Renal cortical epithelial cell (primary cell): ENCODE data around the gene FBXO22. TPM values are rescaled to one million over a fixed set of nuclear protein-coding genes. Genes with fewer than 3 reads are reported as not detected.
"Not testable (repeated sequence)": the region's sequence is repeated elsewhere in the genome, so short reads cannot be mapped to it uniquely, and the experiment has no call there.

Source experiments
- DNase-seq: peaks from one replicate; pipeline ENCODE4 v3.0.0-alpha.2; 2011; ENCODE audit warnings: low read depth
- total RNA-seq: library from RNA; depleted of rRNA; stranded (reverse); fragments of >200 nt; gene quantifications from 2 replicates; pipeline ENCODE4 v1.2.3, GENCODE V29; 2014

Gene FBXO22
- total RNA-seq, 1 donor from 2014 or later: 58.6 TPM

DNA sequence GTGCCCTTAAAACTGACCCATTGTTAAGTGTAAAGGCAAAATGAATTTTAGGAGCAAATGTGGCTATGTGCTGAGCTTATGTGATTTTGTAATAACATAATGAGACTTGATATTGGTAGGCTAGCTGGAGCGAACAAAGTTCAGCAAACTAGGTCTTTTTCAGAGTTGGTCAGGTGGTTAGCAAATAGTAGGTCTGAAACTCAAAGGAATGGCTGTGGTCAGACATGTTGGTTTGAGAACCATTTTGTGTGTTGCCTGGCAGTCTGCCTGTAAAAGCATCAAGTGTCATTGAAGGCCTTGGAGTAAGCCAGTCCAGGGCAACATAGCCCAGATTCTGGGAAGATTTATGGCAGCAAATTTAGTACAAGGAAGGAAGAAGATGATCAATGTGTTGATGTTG lies 16.4 kb downstream of the FBXO22 start:
- peak; percentile 58 for DNase-seq

- peak; percentile 79 for DNase-seq
Observed at GRCh38 chr15:75921732-75922703, 18.3 kb downstream of the FBXO22 start.

- no peak for DNase-seq
Observed at GRCh38 chr15:75923756-75924155, 20.1 kb downstream of the FBXO22 start.

DNA sequence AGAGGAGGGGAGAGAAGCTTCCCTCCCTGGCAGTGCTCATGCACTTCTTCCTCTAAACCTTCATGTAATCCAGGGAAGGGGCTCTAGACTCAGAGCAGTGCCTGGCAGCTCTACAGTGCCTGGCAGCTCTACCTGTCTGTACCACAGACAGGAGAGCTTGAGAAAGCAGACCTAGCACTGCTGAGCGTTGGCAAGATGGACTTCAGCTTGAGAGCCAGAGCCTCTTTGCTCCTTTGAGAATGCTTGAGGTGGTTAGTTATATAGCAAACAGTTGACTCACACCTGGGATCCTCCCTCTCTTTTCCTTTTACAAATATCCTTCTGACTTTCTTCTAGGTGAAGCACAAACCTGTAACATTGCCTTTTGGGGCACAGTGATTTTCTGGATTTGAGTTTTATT lies 20.9 kb downstream of the FBXO22 start:
- DNase-seq: no peak

- no peak for DNase-seq
Observed at GRCh38 chr15:75925440-75925839, 21.8 kb downstream of the FBXO22 start.

- no peak for DNase-seq
Observed at GRCh38 chr15:75926931-75927330, 23.3 kb downstream of the FBXO22 start.

DNA sequence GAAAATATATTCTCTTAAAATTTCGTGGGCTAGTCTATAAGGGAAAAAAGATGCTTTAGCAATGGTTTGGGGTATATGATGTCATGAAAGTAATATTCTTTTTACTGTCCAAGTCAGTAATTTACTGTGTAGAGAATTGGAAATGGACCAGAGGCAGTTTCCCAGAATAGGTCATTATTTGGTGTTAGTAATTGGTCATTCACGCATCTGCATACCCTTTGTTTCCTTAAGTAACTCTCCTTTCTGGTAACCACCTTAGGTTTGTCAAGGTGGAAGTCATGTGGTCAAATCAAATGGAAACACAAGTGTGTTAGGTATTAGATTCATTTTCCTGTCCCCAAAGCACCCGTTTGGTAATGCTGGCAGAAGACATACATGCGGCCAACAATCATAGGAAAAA lies 23.9 kb downstream of the FBXO22 start:
- no peak for DNase-seq

DNA sequence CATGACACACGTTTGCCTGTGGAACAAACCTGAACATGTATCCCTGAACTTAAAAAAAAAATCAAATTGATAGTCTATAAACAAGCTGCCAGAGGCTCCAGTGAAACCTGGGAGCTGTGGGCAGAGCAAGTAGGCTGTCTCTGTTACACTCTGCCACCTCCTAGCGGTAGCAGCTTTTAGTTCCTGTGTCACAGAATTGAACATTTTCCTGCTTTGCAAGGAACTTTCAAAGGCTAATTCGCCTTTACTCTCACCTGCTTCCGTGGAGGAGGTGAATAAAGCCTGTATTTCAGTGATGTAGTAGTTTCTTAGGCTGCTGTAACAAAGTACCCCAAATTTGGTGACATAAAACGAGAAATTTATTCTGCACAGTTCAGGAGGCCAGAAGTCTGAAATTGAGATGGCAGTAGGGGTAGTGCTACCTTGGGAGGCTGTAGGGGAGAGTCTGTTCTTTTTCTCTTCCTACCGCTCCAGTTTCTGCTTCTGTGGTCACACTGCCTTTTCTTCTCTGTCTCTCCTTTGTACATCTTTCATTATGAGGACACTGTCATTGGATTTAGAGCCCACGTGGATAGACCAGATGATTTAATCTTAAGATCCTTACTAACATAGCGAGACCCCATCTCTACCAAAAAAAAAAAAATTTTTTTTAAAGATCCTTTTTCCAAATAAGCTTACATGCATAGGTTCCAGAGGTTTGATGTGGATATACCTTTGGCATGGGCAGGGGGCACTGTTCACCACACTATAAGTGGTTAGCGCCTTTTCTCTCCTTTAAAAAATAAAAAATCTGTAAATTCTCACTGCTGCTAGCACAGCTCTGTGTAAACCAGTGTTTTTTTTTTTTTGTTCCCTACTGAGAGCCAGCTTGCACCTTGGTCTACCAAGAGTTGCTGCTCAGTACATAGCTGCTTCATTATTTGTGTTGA lies 25.3 kb downstream of the FBXO22 start:
- peak; percentile 51 for DNase-seq

DNA sequence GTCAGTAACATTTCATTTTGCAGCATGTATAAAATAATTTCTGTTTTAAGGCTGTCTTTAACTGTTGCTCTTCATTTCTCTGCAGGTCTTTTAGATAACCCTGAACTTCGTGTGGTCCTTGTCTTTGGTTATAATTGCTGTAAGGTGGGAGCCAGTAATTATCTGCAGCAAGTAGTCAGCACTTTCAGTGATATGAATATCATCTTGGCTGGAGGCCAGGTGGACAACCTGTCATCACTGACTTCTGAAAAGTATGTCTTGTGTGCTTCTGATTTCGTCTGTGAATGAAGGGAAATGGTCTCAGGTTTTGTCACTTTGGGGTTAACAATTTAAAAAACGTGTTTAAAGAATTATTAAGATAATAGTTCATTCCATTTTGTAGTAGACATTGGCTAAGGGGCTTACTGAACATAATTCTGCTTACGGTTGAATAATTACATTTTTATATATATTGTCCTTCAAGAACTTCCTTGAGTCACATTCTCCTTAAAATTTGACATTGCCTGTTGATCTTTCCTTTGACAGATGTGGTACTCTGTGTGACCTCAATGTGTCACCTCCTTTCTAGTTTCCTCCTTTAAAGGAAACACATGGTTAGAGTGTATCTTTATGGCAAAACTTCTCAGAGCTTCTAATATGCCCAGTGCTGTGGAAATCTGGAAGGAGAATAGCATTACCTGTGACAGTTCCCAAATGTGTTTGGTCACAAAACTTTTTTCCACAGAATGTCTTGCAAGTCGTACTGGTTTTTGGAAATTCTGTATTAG lies 26.3 kb downstream of the FBXO22 start:
- no peak for DNase-seq

- DNase-seq: no peak
Observed at GRCh38 chr15:75930866-75931265, 27.2 kb downstream of the FBXO22 start.

GRCh38 chr15:75942464-75942863 lies 38.8 kb downstream of the FBXO22 start:
- DNase-seq: no peak

GRCh38 chr15:75943246-75943645 lies 39.6 kb downstream of the FBXO22 start:
- no peak for DNase-seq

DNA sequence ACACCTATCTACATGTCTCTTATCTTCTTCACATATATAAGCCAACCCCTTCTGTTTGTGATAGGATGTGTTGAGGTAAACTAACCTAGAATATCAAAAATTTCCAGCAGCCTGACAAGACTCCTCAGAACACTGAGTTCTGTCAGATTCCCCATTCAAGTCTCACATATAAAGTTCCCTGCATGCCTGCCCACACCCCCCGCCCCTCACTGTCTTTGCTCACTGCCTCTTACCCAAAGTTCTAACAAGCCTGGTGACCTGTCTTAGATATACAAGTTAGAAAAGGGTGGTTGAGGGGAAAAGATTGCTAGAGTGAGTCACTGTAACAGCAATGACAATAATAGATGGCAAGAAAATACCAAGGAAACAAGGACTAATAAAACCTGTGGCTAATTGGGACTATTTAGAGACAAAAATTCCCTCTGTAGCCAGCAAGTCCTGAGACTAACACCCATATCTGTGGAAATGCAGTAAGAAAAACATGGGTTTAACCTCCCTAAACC lies 40.1 kb downstream of the FBXO22 start:
- DNase-seq: peak; percentile 61

DNA sequence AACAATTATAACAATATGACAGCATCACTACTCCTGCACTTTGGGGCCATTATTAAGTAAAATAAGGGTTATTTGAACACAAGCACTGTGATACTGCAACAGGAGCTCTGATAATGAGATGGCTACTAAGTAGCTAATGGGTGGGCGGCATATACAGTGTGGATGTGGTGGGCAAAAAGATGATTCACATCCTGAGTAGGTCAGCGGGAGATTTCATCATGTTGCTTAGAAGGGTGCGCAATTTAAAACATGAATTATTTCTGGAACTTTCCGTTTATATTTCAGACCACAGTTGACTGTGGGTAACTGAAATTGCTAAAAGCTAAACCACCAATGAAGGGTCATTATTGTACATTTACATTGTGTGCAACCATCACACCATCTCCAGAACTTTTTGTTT lies 42.3 kb downstream of the FBXO22 start:
- DNase-seq: no peak

GRCh38 chr15:75947092-75947491 lies 43.4 kb downstream of the FBXO22 start:
- peak; percentile 86 for DNase-seq

- DNase-seq: no peak
Observed at GRCh38 chr15:75948761-75949296, 45.2 kb downstream of the FBXO22 start.

DNA sequence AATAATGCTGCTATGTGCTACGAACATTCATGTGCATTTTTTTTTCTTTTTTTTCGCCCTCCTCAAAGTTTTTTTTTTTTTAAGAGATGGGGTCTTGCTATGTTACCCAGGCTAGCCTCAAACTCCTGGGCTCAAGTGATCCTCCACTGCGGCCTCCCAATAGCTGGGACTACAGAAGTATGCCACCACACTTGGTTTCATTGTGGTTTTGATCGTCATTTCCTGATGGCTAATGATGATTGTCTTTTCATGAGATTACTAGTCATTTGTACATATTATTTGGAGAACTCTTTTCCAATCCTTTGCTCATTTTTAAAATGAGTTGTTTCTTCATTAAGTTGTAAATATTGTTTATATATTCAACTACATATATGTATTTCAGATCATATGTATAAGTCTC lies 48.8 kb downstream of the FBXO22 start:
- no peak for DNase-seq

- no peak for DNase-seq
Observed at GRCh38 chr15:75955720-75956119, 52.0 kb downstream of the FBXO22 start.

- DNase-seq: no peak
Observed at GRCh38 chr15:75961331-75961730, 57.7 kb downstream of the FBXO22 start.

DNA sequence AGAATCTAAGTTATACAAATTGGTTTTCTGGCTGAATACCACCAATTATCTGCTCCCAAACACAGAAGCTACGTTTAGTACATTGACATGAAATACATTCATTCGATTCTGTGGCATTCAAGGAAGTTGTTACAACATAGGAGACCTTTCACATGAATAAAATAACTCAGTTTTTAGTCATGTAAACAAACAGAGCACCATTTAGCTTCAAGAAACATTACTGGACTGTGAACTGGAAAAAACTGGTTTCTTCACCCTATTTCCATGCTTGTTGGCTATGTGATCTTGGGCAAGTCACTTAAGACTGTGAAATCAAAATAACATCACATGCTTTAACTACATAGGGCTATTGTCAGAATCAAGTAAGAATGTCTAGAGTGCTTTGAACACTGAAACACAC lies 62.4 kb downstream of the FBXO22 start:
- peak; percentile 64 for DNase-seq

- DNase-seq: not testable (repeated sequence)
Observed at GRCh38 chr15:75976766-75977165, 73.1 kb downstream of the FBXO22 start.
